Gastrocnemius medialis (tissue), 4 donors: ENCODE results near the gene PLSCR3. TPM values are rescaled to one million over a fixed set of nuclear protein-coding genes. Genes with fewer than 3 reads are reported as not detected.

Experiments
- ATAC-seq, 2 donors: fragments of 150-250 bp; one replicate each; pipeline ENCODE4 v1.9.1; 2016
- DNase-seq, 2 donors: peaks; one replicate each; pipeline ENCODE4 v3.0.0-alpha.2; 2019
- H3K27ac ChIP-seq, 4 donors: fragments of 200-600 bp; sonication (generic); 1 replicate in 1 of 4; 2 replicates in 3 of 4; pipeline ENCODE4 v1.5.1; 2016 to 2018; ENCODE audit warnings: mild to moderate bottlenecking in 2 of 4, moderate library complexity in 1 of 4
- H3K27me3 ChIP-seq, 3 donors: fragments of 200-600 bp; sonication (generic) in 2 of 3; 1 replicate in 1 of 3; 2 replicates in 2 of 3; pipeline versions ENCODE4 v1.5.1 to v1.6.0; 2016 to 2019; ENCODE audit warnings: mild to moderate bottlenecking in 1 of 3, moderate library complexity in 1 of 3
- H3K36me3 ChIP-seq, 2 donors: fragments of 200-600 bp; sonication (generic) in 1 of 2; one replicate each; pipeline ENCODE4 v1.5.1; 2017 to 2018
- H3K4me1 ChIP-seq, 2 donors: fragments of 200-600 bp; sonication (generic) in 1 of 2; one replicate each; pipeline ENCODE4 v1.5.1; 2016 to 2017; ENCODE audit warnings: mild to moderate bottlenecking in 2 of 2
- H3K4me3 ChIP-seq, 4 donors: fragments of 200-600 bp; sonication (generic) in 3 of 4; 1 replicate in 1 of 4; 2 replicates in 3 of 4; pipeline ENCODE4 v1.5.1; 2016 to 2019; ENCODE audit warnings: mild to moderate bottlenecking in 2 of 4
- H3K9me3 ChIP-seq, 3 donors: fragments of 200-600 bp; sonication (generic) in 2 of 3; 1 replicate in 1 of 3; 2 replicates in 2 of 3; pipeline ENCODE4 v1.5.1; 2016 to 2019
- CTCF ChIP-seq, 5 experiments: fragments of 450-650 bp in 3 of 5; fragments of 200-600 bp in 2 of 5; sonication (generic) in 2 of 5; IDR thresholded peaks in 4 of 5; conservative IDR thresholded peaks in 1 of 5; 1 replicate in 4 of 5; 2 replicates in 1 of 5; pipeline ENCODE4 v1.5.1; 2016 to 2019; ENCODE audit warnings: antibody characterized with exemption in 5 of 5, mild to moderate bottlenecking in 3 of 5, moderate library complexity in 3 of 5
- POLR2A ChIP-seq, 2 donors: fragments of 450-650 bp; IDR thresholded peaks; one replicate each; pipeline ENCODE4 v1.6.1; 2017; ENCODE audit warnings: antibody characterized with exemption in 2 of 2, mild to moderate bottlenecking in 2 of 2, moderate library complexity in 2 of 2
- in situ Hi-C, 4 donors: fragments of 200-750 bp; cut with MboI; loops; one replicate each; pipeline versions ENCODE4 v1.15.0 to v1.8.0; 2017; ENCODE audit warnings: low sequenced_read_pairs in 4 of 4
- intact Hi-C: fragments of 100-400 bp; cut with DNase I; formaldehyde crosslinking; loops from one replicate; pipeline ENCODE4 v1.15.1; 2023; ENCODE audit warnings: low total_unique reads
- total RNA-seq, 4 donors: library from RNA; depleted of rRNA; stranded (reverse); fragments of >200 nt; gene quantifications; one replicate each; pipeline versions ENCODE4 v1.1.0 to v1.2.3, GENCODE V29; 2016

The PLSCR3 gene
- total RNA-seq, 4 donors from 2014 or later, result 8.9 to 20.3 (median 14.4) TPM

DNA sequence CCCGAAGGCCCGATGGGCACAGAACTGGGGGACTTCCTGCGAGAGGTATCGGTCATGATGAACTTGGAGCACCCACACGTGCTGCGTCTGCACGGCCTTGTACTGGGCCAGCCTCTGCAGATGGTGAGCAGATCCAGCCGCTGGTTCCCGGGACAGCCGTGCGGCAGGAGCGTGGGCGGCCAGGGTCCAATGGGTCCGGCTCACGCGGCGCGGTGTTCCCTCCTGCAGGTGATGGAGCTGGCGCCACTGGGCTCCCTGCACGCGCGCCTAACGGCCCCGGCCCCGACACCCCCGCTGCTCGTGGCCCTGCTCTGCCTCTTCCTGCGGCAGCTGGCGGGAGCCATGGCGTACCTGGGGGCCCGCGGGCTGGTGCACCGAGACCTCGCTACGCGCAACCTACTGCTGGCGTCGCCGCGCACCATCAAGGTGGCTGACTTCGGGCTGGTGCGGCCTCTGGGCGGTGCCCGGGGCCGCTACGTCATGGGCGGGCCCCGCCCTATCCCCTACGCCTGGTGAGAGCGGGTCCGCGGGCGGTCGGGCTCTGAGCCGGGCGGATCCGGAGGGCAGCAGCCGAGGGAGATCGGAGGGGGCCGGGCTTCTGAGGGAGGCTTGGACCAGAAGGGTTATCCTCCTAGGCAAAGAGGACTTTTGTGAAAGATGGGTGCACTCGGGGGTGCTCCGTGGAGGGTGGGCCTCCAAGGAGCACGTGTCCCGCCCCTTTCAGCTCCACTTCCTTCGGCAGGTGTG, 10.4 kb downstream of the PLSCR3 start:
- H3K4me3 ChIP-seq, result peak overlapping the region; percentile 42 to 61 (median 46)
- peaks cover 17 to 29% (median 24%) of the 10 kb centered on the region in 3 donors for H3K27me3 ChIP-seq
- DNase-seq (no peak), ATAC-seq (peak in 1 of 2 donors; percentile 38)
- TF ChIP-seq POLR2A (IDR thresholded peaks at IDR 0.05) (no peak), CTCF (IDR thresholded peaks at IDR 0.05 in 4 of 5, conservative IDR thresholded peaks at IDR 0.05 in 1 of 5) (no peak)
- H3K9me3 ChIP-seq, result no peaks in the 10 kb centered on the region
- H3K36me3 ChIP-seq, result no peaks in the 10 kb centered on the region
- H3K27ac ChIP-seq, result no peak overlapping the region
- peaks cover 18 to 25% of the 10 kb centered on the region in 2 donors for H3K4me1 ChIP-seq
- intact Hi-C loops, result no loop called here
- in situ Hi-C loops, result no loop called here

DNA sequence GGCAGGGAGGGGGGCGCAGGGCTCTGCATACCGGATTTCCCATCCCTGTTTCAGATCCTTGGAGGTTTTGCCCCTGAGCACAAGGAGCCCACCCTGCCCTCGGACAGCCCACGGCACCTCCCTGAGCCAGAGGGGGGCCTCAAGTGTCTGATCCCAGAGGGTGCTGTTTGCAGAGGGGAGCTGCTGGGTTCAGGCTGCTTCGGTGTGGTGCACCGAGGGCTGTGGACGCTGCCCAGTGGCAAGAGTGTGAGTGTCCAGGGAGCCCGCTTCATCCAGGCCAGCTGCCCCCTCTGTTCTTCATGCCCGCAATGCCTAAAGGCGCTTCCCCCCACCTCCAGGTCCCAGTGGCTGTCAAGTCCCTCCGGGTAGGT, 11.0 kb downstream of the PLSCR3 start:
- ATAC-seq (no peak), DNase-seq (no peak)
- H3K4me3 ChIP-seq, result peak overlapping the region in 3 of 4 donors; percentile 42 to 61 (median 49)
- no peak overlapping the region for H3K27ac ChIP-seq
- intact Hi-C loops (no loop called here), in situ Hi-C loops (no loop called here)
- no peak for TF ChIP-seq CTCF (IDR thresholded peaks at IDR 0.05 in 4 of 5, conservative IDR thresholded peaks at IDR 0.05 in 1 of 5)
- TF ChIP-seq POLR2A (IDR thresholded peaks at IDR 0.05), result no peak
- no peaks in the 10 kb centered on the region for H3K9me3 ChIP-seq
- no peaks in the 10 kb centered on the region for H3K36me3 ChIP-seq
- peaks cover 17 to 29% (median 24%) of the 10 kb centered on the region in 3 donors for H3K27me3 ChIP-seq
- H3K4me1 ChIP-seq, result peaks cover 18 to 25% of the 10 kb centered on the region in 2 donors

GRCh38 chr17:7382901-7383300, 11.4 kb downstream of the PLSCR3 start:
- intact Hi-C loops, result no loop called here
- in situ Hi-C loops, result no loop called here
- H3K27me3 ChIP-seq, result peaks cover 17 to 29% (median 24%) of the 10 kb centered on the region in 3 donors
- ATAC-seq (no peak), DNase-seq (no peak)
- H3K4me1 ChIP-seq, result peaks cover 18 to 25% of the 10 kb centered on the region in 2 donors
- no peaks in the 10 kb centered on the region for H3K36me3 ChIP-seq
- H3K27ac ChIP-seq, result no peak overlapping the region
- no peaks in the 10 kb centered on the region for H3K9me3 ChIP-seq
- TF ChIP-seq POLR2A (IDR thresholded peaks at IDR 0.05), result no peak
- TF ChIP-seq CTCF (IDR thresholded peaks at IDR 0.05 in 4 of 5, conservative IDR thresholded peaks at IDR 0.05 in 1 of 5), result no peak
- H3K4me3 ChIP-seq, result no peak overlapping the region

- no peak for DNase-seq
- in situ Hi-C loops (no loop called here), intact Hi-C loops (no loop called here)
- H3K36me3 ChIP-seq, result no peaks in the 10 kb centered on the region
- no peak for TF ChIP-seq CTCF (IDR thresholded peaks at IDR 0.05 in 4 of 5, conservative IDR thresholded peaks at IDR 0.05 in 1 of 5)
- TF ChIP-seq POLR2A (IDR thresholded peaks at IDR 0.05), result peak; percentile 24 to 62
- H3K27me3 ChIP-seq, result peaks cover 17 to 29% (median 24%) of the 10 kb centered on the region in 3 donors
- no peaks in the 10 kb centered on the region for H3K9me3 ChIP-seq
- peaks cover 18 to 25% of the 10 kb centered on the region in 2 donors for H3K4me1 ChIP-seq
- ATAC-seq, result peak; percentile 29 to 57
- peak within 1 kb of the TSS in 3 of 4 donors; percentile 18 to 42 (median 23) for H3K27ac ChIP-seq
- peak within 1 kb of the TSS; percentile 46 to 57 (median 54) for H3K4me3 ChIP-seq
Measured at GRCh38 chr17:7380855-7381683, 13.3 kb downstream of the PLSCR3 start, which contains the start of gene TNK1. Gene TNK1 (plus strand): TSS chr17:7381089. CDS start chr17:7382927, 1,838 bp downstream.
